Activated effector memory CD4-positive, alpha-beta T cell treated with anti-CD3 and anti-CD28 coated beads, Interleukin-2, amount 50 U/mL, for 16 hours (primary cell): ENCODE results near the gene LRMDA.

Experiments used
- DNase-seq: peaks from one replicate; pipeline ENCODE4 v3.0.0-alpha.2; 2020

The LRMDA gene

DNA sequence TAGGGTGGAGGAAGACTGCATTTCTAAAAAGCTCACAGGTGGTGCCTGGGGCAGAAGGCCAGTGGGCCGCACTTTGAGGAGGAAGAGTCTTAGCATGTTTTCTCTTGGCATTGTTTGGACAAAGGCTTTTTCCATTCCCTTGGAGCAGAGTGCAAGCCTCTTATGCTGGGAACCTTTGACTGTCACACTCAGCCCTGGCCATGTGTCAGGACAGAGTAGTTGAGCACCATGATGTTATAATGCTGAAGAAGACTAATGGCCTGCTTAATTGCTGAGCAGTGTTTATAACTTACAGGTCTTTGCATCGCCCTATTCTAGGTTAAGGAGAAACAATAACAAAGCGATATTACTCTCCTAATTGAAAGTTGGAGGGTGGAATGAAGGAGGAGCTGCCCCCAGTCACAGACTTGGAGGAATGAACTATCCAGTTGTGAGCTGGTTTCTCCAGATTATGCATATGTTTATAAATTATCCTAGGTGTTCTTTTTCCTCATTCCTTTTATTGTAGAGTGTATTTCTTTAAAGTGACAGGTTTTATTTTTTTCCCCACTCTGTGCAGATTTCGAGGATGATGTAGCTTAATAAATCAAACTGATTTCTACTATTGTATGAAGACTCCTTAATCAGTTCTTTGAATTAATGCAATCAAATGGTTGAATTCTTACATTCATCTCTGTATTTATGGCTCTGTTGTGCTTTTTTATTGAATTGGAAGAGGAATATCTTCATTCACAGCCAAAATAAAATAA lies 767.0 kb downstream of the LRMDA start:
- DNase-seq: no peak

DNA sequence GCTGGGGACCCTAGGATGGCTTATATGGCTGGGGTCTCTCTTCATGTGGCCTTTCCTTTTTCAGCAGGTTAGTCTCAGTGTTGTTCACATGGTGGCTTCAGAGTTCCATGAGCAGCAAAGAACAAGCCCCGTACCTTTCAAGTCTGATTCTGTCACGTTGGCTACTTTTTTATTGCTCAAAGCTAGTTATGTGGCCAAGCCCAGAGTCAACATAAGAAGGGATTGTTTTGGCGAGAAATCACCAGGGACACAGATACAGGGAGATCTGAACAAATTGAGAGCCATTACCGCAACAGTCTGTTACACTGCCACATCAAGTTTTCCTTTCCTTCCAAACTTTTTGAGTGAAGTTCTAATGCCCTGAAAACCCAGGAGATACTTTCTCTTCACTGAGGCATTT lies 770.5 kb downstream of the LRMDA start:
- DNase-seq: no peak

DNA sequence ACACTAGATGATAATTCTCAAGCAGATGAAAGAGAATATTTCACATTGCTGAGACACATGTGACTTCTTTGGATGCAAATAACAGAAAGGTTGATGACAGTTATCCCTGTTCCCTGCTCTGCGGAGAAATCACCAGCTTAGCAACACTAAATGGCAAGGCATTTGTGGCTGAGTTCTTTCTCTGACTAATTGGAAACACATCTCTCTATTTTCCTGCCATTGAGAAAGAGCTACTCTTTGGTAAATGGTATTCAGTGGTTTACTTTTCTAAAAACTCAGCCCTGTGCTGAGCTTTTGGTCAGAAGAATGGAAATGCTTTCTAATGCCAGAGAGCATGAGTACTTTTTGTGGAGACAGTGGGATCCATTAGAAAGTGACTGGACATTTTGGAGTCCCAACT lies 771.4 kb downstream of the LRMDA start:
- DNase-seq: no peak

DNA sequence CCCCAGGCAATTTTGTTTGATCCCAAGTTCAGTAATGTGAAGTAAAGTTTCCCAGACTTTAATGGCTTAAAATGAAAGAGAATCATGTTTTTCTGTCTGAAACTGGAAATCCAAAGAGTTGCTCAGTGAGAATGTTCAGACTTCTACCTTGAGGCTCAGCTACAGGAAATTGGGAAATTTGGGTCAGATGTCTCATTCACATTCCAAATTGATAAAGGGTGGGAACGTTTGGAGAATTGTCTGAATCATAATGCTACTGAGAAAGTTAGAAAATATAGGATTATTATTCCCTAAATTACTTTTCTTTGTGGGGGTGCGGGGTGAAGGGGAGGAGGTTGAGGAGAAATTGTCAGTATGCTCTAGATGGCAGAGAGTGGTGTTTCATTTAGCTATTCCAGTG lies 773.9 kb downstream of the LRMDA start:
- no peak for DNase-seq

DNA sequence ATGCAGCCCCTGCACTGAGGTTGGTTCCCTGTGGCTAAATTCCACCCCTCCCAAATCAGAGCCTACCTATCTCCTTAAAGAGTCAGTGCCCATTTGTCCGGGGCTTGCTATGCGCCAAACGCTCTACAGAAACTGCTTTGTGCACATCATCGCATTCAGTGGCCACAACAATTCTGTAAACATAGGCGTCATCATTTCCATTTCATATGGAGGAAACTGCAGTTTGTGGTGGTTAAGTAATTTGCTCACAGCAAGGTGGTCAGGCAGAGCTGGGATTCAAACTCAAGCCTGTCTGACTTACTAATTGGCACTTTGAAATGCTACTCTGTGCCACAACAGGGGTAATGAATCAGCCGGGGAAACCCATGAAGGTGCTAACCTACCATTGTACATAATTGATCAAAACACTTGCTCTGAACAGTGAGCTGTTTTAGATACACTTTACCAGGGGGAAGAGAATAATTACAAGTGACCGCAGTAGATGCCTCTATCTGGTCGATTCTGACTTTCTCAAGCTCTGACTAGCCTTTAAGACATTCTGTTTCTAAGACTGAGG lies 775.5 kb downstream of the LRMDA start:
- no peak for DNase-seq

DNA sequence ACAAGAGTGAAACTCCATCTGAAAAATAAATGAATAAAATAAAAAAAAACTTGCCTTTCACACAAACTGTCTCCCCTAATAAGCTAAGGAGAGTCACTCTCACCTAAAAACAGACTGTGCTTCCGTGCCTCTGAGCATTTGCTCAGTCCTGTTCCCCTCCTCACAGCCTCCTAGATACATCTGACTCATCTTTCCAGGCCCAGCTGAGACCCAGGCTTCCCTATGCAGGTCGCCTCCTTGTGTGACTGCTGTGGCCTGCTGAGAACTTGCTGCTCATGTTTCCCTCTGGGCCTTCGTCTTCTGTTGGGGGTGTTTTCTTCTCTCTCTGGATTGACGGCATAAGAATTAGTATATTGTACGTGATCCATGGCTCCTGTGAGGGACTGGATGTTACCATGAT lies 777.7 kb downstream of the LRMDA start:
- no peak for DNase-seq

DNA sequence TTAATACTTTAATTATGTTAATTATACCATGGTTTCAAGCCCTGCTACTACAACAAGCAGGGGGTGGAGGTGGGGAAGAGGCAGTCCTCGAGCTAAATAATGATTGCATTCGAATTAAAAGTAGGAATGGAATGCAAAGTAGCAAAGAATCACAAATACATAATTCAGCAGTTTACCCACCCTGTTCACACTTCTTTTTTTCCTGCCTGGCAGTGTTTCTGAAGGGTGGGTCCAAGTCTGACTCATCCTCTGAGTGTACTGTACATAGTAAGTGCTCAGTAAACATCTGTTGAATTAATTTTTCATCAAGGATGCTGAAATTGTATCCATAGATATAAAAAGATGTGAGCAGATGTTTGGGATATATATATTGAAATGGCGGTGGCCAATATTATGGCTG lies 778.8 kb downstream of the LRMDA start:
- no peak for DNase-seq

DNA sequence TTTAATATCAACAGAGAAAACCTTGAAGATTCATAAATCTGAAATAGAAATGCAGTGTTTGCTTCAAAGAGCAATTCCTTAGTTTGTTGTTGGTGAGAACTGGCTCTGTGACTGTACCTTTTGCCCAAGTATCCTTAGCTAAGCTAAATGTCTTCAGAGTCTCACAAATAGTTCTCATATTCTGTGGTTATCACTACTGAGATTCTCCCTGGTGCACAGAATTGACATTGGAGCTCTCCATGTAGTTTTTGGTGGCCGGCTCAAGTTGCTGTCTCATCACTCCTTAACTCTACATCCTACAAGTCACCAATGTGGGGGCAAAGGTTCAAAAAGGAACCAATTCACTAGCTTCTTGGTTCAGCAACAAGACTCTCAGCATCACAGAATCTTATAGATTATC lies 780.3 kb downstream of the LRMDA start:
- DNase-seq: no peak

DNA sequence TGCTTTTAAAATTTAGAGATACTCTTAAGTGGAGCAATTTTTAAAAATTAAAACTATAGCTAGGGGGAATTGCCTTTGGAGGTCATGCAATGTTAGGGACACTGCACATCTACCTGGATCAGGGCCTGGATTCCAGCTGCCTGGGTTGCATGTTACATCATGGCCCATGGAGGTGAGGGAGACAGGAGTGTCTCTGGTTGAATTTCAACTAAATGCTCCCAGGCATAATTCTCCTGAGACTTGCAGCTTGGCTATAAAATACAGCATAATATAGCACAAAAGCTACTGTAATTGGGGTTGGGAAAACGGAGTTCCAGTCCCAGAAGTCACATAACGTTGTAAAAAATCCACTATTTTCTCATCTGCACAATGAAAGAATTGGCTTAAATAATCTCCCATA lies 782.5 kb downstream of the LRMDA start:
- DNase-seq: no peak

DNA sequence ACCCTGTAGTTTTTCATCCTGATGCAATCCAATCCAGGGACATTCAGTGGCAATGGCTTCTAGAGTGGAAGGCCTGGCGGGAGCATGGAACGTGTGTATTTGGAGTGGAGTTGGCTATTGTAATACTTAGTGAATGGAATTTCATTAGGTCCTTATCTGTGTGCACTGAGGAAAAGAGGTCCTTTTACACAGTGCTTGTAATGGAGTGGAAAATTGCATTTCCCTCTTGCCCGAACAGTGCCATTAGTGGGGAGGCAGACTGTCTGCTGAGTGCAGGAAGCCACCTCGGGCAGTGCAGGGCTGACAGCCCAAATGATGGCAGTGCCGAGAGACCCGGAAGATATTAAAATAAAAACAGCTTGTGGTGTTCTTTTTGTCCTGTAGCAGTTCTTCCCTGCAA lies 786.6 kb downstream of the LRMDA start:
- no peak for DNase-seq

DNA sequence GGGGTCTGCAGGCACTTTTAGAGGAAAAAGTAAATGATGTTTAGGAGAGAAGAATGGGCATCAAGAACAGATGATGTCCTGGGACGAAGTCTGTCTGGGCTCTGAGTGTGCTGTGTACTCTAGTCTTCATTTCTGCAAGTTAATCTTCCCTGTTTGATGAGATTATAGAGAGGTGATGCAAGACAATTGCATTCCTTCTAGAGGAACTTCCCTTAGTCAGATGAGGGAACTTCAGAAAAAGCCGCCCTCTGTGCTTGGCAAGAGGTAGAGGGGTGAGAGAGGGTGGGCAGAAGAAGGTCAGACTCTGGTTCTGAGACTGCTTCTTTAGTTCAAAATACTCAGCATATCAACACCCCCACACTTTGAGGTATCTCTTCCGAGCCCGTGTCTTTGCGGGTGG lies 797.9 kb downstream of the LRMDA start:
- DNase-seq: no peak

DNA sequence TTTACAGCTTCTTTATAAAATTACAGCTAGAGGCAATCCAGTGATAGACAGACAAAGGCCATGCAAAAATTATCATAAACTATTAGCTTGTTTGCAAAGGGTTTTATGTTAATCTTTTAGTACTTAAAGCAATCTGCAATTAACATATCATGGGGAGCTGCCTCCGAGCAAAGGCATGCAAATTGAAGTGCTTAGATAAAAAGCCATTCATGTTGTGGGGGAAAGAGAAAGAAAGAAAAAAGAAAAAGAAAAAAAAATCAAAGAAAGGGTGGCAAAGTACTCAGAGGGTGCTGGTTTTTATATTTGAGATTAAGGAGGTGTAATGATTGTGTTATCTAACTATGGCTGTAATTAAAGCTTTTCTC lies 799.5 kb downstream of the LRMDA start:
- DNase-seq: no peak

DNA sequence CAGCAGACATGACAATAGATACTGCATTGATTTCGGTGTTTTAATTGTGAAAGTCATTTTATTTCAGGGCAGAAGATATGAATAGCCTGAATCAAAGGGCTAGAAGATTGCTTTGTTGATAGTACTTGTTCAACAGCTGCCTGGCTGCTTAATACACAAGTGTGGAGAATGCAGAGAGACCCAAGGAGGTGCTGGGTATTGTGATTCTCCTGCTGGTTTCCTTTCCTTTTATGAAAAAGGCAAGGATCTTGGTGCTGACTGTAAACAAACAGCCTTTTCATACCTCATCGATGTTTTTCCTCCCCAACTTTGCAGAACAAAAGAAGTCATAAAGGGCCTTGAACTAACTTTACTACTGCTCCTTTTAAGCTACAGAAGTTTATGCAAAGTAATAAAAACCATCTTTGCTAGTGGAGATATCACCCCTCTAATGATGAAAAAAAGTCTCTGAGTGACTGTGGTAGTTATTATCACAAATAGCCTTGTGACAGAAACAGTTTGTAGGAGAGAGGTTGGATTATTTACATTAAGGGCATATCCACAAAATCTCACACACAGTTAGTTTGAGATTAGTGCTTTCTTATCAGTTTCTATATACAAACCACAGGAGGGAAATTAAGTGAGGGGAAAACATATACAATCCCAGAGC lies 800.0 kb downstream of the LRMDA start:
- no peak for DNase-seq

DNA sequence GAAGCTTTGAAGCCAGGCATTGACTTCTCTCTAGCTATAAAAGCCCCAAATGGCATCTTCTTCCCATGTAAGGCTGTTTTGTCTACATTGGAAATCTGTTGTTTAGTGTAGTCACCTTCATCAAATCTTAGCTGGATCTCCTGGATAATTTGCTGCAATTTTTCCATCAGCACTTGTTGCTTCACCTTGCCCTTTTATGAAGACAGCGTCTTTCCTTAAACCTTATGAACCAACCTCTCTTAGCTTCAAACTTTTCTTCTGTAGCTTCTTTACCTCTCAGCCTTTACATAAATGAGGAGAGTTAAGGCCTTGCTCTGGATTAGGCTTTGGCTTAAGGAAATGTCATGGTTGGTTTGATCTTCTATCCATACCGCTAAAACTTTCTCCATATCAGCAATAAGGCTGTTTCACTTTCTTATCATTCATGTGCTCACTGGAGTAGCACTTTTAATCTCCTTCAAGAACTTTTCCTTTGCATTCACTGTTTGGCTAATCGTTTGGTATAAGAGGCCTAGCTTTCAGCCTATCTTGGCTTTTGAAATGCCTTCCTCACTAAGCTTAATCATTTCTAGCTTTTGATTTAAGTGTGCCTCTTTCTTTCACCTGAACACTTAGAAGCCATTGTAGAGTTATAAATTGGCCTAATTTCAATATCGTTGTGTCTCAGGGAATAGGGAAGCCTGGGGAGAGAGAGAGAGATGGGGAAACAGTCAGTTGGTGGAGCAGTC lies 803.2 kb downstream of the LRMDA start:
- DNase-seq: no peak

DNA sequence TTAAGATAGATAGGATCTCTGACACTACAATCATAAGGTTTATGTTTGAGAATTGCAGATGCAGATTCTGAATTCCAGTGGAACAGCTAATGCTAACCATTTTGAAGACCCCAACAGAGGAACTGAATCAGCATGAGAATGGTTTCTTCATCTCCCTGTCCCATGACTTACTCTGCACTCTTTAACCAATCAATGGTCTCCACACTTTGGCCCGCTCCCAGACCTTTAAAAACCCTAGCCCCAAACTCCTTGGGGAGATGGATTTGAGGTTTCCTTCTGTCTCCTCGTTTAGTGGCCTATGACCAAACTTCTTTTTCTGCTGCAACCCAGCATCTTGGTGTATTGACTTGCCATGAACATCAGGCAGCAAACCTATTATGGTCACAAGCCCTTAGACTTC lies 804.9 kb downstream of the LRMDA start:
- DNase-seq: no peak

DNA sequence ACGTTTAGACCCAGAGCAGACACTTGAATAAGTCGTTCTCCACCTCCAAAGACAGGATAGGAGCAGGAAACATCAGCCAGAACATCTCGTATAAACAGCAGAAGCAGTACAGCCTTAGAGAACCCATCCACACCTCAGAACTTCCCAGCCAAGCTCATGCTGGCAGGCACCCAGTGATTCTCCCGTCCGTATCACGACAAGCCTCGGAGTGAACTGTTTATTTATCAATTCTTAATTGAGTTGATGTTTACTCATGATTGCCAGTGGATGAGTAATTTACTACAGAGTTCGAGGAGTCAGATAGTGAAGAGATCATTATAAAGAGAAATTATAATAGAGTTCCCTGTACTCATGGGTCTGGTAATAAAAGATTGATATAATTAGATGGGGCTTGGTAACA lies 811.5 kb downstream of the LRMDA start:
- DNase-seq: no peak

DNA sequence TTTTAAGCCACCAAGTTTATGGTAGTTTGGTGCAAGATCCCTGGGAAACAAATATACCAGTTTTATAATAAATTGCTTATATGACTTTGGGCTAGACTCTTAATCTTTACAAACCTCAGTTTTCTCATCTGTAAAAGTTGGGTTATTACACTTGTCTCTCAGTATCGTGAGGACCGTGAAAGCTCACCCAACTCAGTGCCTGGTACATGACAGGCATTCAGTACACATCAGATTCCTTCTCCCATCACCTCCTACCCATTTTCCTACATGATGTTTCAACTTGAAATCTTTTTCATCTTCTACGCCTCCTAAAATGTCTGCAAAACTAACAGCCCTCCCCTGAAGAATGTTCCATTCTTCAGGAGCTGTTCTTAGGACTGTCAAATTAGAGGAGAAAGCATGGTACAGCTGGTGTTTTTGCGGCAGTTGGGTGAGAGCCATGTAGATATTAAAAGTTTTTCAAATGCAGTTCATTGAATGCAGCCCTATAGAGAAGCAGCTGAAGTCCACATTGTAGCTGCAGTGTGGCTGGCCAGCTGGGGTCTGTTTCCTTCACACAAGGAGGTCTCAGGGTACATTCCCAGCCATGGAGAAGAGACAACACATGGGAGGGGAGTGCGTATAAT lies 812.8 kb downstream of the LRMDA start:
- no peak for DNase-seq

DNA sequence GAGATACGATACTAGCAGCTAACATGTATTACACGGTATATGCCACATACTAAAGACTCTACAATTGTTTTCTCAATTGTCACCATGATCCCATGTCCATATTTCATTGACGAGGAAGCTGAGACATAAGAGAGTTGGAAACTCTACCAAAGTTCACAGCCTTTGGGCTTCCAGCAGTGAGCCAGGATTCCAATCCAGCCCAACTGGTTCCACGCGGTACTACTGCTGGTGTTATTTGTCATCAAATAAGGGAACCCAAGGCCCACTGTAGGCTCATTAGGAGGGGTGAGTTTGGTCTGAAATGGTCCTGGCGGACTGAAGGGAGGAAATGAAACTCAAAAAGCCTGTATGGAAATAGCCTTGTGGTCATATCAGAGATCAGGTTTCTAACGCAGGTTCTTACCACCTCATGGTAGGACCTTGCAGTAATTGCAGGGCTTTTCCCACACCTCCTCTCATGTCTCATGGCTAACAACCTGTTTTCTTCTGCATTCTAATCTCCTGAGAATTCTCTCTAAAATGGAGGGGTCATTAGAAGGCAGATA lies 814.6 kb downstream of the LRMDA start:
- DNase-seq: no peak

DNA sequence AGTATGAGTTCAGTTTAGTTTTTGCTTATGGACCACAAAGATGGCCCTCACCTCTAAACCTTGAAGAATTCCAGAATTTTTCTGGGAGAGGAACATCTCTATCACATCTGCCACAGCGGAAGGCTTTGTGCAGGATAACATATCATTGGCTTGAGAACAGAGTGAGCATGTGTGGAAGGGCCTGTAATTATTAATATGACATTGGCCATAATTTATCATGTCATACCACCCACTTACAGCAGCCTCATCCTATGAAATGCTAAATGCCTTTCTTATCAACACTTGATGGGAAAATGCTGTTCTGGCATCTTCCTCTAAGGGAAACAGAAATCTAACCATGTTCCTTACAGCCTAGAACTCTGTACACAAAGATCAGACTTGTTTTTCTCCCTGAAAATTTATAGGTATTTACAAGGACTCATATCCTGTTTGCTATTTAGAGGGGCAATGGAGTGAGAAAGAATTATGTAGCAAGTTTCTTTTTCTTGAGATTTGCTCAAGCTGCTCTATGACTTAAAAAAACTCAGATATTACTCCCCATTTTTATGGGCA lies 817.3 kb downstream of the LRMDA start:
- DNase-seq: no peak

DNA sequence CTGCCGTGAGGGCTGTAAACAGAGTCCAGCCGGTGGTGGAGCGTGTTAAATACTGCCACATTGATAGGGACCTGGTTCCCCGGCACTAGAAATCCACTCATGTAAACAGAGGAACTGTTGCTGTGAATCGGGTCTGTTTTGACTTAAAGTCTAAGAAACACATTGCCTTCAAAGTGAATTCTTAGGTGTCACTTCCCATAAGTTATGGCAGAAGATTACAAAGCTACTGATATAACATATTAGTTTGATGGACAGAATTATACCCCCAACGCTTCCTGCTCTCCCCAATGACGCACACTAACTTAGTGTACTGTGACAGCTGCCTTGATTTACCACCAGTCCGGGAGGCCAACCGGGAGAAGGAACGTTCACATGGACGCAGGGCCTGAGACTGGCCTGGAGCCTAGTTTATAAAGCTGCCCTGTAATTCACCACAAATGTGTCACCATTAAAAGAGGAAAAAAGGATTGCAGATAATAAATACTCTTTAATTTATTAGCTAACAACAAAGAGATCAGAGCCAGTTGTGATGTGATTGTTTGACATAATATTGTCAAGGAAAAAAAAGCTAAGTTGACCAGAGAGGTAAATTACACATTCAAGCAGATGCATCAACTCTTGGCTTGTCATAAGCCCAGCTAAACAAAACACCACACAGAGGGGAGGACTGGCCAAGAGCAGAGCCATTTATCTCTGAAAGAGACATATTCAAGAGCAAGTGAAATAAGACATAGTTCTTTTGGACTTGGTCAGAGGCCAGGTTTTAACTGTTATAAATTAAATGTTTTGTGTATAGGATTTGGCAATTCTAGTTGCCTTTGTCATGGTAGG lies 820.6 kb downstream of the LRMDA start:
- no peak for DNase-seq

DNA sequence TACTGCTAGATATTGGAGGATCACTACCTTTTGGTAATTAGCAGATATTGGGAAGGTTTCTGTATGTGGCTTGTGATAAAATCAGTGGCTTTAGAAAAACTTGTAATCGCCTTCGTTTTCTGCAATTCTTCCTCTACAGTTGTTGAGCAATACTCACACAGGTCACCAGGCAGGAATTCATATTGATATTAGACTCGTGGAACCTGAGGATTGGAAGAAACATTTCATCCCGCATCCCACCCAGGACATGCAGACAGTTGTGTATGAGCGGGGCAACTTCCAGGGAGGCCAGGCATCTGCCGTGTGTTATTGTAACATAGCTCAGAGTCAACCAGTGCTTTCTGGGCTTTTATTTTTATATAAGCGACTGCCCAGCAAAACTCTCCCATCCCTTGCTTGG lies 821.3 kb downstream of the LRMDA start:
- DNase-seq: no peak

DNA sequence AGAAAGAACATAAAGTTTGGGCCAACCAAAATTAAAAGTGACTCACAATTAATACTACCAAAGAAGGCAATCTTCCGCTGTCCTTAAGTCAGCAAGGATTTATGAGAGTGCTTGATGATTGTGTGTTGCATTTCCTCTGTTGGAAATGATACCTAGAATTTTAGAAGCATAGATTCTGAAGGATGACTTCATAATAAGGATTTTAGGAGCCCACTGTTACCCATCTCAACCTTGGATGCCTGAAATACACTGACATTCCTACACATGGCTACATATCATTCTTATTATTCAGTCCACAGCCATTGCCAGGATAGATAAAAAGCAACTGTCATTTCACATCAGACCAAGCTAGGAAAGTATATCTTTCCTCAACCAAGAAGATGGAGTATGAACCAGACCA lies 823.8 kb downstream of the LRMDA start:
- DNase-seq: no peak
